M059J (cell line): ENCODE results near the gene STARD5. TPM values are rescaled to one million over a fixed set of nuclear protein-coding genes. Genes with fewer than 3 reads are reported as not detected.
"Not testable (repeated sequence)": the region's sequence is repeated elsewhere in the genome, so short reads cannot be mapped to it uniquely, and the experiment has no call there.

ENCODE experiments used
- DNase-seq: peaks from one replicate; pipeline ENCODE4 v3.0.0-alpha.2; 2012; ENCODE audit warnings: low read depth
- total RNA-seq: library from RNA; depleted of rRNA; stranded (reverse); fragments of >200 nt; shearing (Covaris generic); gene quantifications from 2 replicates; pipeline ENCODE4 v1.2.3, GENCODE V29; 2014; rRNA removed

STARD5 gene
- total RNA-seq = 0.71 and 2.0 TPM in 2 replicates

- peak; percentile 96 for DNase-seq
These were observed at the start of gene STARD5 for GRCh38 chr15:81323944-81324881. TSS of gene STARD5 (minus strand) at chr15:81324141. CDS start at chr15:81324099, 42 bp downstream.

- no peak for DNase-seq
These were observed 49.2 kb upstream of the STARD5 start for GRCh38 chr15:81373176-81373575.

- DNase-seq = no peak
These were observed 48.6 kb upstream of the STARD5 start for GRCh38 chr15:81372575-81372974.

- no peak for DNase-seq
These were observed 40.0 kb upstream of the STARD5 start for GRCh38 chr15:81363718-81364500.

DNA sequence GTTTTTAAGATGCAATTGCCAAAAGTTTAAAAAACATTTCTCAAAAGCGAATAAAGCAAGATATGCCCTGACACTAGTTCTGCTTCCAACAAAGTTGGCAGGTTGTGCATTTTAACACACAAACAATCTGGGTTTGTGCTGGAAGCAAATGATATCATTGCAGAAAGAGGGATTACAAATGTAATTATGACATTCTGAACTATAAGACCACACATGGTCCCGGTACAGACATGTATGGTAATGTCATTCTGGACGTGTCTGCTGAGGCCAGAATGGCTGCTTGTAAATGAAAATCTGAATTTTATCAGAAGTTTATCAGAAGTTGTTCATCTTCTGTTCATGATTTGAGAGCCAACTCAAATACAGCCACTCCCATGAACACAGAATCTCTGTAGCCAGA, 39.3 kb upstream of the STARD5 start:
- DNase-seq = no peak

- DNase-seq = no peak
These were observed 38.8 kb upstream of the STARD5 start for GRCh38 chr15:81362790-81363189.

DNA sequence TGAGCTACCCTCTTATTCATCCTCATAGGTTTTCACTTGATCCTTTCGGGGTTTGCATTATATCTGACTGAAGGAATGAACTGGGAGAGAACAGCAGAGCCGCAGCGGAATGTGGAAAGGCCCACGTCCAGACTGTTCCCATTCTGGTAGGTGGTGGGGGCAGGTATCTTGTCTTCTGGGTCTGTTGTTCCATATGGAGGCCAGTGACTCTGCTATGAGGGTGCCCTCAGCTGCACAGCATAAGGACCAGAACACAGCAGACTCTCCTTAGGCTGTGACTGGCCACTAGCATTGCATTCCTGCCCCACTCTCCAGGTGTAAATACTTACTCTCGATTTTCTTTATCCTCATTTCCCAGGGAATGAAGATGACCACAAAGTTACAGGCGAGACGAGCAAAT, 38.0 kb upstream of the STARD5 start:
- no peak for DNase-seq

DNA sequence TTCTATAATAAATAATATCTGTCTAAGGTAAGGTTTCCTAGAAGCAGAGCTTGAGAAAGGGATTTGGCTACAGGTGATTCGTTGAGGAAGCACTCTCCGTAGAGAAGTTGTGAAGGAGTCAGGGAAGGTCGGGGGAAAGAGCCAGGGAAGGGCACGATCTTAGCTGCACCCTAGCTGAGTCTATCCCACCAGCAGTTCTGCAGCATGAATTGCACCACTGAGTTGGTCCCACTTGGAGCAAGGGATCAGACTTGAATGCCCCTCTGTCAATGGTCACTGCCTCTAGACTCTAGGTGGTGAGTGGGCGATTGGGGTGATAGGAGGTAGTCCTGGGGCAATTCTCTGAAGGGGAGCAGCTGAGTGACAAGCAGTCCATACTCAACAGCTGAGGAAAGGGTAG, 36.5 kb upstream of the STARD5 start:
- DNase-seq = no peak

DNA sequence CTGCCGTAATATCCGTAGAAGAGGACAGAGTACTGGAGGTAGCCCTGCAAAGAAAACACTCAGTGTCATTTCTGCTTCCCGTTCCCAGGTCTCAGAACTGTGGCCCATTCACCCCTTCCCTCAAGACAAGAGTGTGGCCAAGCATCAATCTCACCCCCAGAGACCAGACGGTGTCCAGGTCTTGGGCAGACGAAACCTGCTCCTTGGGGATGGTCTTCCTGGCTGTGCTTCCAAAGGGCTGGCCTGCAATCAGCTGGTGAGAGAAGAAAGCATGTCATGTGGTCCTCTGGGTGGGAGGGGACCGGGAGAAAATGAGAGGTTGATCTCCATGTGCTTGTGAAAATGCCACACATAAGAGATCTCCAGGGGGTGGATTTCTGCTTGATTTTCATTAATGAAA, 34.3 kb upstream of the STARD5 start:
- DNase-seq = no peak

- DNase-seq = no peak
These were observed 33.3 kb upstream of the STARD5 start for GRCh38 chr15:81357180-81357686.

- no peak for DNase-seq
These were observed 32.3 kb upstream of the STARD5 start for GRCh38 chr15:81356252-81356651.

DNA sequence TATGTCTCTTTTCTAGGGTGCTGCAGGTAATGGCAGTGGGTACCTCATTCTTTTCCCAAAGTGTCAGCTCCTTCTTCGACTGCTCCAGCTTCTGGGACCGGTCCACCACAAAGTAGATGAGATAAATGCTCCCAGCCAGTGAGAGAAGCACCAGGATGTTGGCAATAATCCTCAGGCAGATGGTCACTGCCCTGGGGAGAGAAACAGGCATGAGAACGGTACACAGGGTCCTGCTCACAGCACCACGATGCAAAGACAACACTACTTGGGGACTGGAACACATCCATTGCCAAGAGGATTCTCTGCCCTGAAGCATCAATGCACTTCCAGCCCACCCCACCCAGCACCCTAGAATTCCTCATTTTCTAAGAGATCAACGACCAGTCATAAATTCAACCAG, 27.7 kb upstream of the STARD5 start:
- DNase-seq = no peak

- no peak for DNase-seq
These were observed 25.3 kb upstream of the STARD5 start for GRCh38 chr15:81349271-81349670.

DNA sequence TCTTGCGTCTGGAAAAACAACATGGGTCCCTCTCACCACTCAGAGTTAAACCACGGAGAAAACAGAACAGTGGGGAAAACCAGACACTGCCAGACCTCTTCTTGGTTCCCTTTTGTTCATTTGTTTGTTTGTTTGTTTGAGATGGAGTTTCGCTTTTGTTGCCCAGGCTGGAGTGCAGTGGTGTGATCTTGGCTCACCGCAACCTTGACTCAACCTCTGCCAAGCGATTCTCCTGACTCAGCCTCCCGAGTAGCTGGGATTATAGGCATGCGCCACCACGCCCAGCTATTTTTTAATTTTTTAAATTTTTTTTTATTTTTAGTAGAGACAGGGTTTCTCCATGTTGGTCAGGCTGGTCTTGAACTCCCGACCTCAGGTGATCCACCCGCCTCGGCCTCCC, 24.8 kb upstream of the STARD5 start:
- not testable (repeated sequence) for DNase-seq

- no peak for DNase-seq
These were observed 24.0 kb upstream of the STARD5 start for GRCh38 chr15:81347910-81348309.

GRCh38 chr15:81346611-81347010, 22.7 kb upstream of the STARD5 start:
- DNase-seq = no peak

DNA sequence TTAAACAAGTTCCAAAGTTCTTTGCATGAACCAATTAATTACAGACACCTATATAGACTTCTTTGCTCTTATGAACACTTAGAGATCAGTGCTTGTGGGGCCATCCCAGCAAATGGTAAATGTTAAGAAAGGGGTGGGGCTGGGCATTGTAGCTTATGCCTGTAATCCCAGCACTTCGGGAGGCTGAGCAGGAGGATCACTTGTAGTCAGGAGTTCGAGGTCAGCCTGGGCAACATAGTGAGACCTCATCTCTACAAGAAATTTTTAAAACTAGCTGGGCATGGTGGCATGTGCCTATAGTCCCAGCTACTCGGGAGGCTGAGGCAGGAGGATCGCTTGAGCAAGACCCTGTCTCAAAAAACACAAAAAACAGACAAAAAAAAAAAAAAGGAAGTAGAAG, 19.4 kb upstream of the STARD5 start:
- DNase-seq = no peak

GRCh38 chr15:81341351-81341750, 17.4 kb upstream of the STARD5 start:
- no peak for DNase-seq

GRCh38 chr15:81339851-81340250, 15.9 kb upstream of the STARD5 start:
- DNase-seq = no peak

- DNase-seq = no peak
These were observed 15.4 kb upstream of the STARD5 start for GRCh38 chr15:81339321-81339720.

DNA sequence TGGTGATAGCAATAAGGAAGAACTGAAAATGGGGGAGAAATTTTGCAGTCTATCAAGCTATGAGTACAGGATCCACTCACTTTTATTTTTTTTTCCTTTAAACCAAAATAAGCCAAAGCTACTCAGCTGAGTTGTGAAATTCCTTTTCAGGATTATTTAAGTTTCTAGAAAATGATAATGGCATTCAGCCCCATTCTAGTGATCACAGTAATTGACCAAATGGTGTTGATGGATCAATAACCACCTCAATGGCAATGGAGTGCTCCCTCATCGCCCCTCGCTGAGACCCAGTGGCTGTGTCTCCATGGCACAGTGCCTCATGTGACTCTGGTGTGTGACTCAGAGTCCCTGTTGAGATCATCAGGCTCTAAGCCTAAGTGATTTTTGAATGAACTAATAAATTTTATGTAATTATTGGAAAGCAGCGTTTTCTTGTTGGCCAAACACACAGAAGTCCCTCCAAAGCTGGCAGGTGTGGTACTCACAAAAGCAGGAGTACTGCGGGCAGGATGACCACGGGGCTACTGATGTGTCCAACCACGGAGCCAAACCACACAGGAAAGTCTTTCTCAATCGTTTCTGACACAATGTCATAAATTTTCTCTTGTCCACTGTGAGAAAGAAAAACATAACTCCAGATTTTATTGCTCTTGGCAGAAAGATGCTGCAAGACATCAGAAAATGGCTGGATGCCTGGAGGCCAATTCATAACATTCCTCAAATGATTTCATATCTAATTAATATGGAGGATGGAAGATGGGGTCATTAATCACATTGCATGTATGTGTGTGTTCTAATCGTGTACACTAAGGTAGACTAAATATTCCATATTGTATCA, 14.4 kb upstream of the STARD5 start:
- peak; percentile 82 for DNase-seq

- no peak for DNase-seq
These were observed 13.8 kb upstream of the STARD5 start for GRCh38 chr15:81337713-81338157.
